Germinal center (tissue), 1 donor: Measurements from ENCODE around the gene STX18.
A peak's percentile ranks its signal among the peaks of the same experiment; 100 is the strongest.
"Not testable (repeated sequence)": the region's sequence is repeated elsewhere in the genome, so short reads cannot be mapped to it uniquely, and the experiment has no call there.

Experiments
- DNase-seq: peaks from one replicate; pipeline ENCODE4 v3.0.0; 2012; ENCODE audit warnings: mixed read lengths, low spot score

Gene STX18

GRCh38 chr4:4479366-4479765 is 62.5 kb downstream of the STX18 start:
- no peak for DNase-seq

- no peak for DNase-seq
These were observed 64.1 kb downstream of the STX18 start for GRCh38 chr4:4477796-4478195.

- no peak for DNase-seq
These were observed 64.5 kb downstream of the STX18 start for GRCh38 chr4:4477391-4477790.

GRCh38 chr4:4474476-4474875 is 67.4 kb downstream of the STX18 start:
- DNase-seq = no peak

DNA sequence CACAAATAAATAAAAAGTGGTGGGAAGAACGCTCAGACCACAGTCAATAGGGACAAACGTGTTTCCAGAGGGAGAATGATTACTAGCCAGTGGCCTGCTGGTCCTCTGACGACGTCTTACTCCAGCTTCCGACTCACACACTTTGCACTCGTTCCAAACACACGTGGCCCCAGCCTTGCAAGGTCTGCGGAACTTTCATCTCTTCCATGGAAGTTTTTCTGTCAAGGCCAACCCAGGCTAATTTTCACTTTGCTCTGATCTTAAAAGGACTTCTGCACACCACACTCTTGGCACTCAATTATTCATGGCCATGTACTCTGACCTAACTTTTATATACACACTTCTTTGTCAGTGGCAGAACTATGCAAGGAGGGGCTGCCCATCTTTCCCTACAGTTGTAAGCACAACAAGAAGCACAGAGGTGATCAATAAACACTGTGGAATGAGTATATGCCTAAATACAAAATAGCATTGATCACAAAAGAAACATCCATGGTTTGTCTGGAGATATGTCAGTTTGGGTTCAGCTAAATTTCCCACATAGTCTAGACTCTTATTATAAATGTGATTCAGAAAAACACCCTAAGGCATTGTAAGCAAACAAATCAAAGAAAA is 69.4 kb downstream of the STX18 start:
- no peak for DNase-seq

DNA sequence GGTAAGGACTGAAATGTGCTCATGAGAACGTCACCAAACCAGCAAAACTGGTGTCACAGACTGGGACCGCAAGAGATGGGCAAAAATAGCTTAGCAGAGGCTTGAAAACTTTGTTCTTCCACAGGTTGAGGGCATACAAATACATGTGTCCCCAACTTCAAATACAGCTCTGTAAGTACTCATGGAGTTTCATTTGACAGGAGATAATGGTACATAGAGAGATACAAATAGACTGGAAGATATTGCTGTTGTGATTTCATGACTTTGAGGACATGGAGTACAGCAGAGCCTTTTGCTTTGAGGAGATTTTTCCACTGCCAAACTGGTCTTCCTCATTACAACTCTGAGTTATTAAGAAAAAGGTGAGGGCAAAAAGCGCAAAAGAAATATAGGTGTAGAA is 70.7 kb downstream of the STX18 start:
- DNase-seq = no peak

DNA sequence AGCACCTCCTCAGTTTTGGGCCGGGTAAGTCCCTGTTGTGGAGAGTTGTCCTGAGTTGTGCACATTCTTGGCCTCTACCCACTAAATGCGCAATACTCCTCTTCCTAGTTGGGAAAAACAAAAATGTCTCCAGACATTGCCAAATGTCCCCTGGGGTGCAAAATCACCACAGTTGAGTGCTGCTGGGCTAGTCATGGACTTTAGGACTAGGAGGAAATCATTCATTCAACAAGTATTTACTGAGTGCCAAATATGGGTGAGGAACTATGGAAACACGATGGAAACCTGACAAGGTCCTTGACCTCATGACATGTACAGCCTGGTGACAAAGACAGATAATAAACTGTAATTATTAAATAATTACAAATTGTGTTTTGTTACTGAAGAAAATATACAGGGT is 71.6 kb downstream of the STX18 start:
- no peak for DNase-seq

- not testable (repeated sequence) for DNase-seq
These were observed 76.6 kb downstream of the STX18 start for GRCh38 chr4:4465238-4465637.

DNA sequence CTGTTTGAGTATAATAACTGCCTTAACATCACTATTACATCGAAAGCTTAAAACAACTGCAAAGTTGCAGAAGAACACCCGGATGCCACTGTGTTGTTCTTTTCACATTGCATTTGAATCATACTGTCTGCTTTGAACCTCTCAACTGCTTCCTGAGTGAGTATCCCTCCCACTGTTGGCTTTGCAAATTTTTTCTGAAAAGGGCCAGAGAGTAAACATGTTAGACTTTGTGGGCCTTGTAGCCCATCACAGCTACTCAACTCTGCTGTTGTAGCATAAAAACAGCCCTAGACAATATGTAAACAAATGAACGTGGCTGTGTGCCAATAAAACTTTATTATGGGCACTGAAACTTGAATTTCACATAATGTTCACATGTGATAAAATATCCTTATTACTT is 78.9 kb downstream of the STX18 start:
- no peak for DNase-seq

DNA sequence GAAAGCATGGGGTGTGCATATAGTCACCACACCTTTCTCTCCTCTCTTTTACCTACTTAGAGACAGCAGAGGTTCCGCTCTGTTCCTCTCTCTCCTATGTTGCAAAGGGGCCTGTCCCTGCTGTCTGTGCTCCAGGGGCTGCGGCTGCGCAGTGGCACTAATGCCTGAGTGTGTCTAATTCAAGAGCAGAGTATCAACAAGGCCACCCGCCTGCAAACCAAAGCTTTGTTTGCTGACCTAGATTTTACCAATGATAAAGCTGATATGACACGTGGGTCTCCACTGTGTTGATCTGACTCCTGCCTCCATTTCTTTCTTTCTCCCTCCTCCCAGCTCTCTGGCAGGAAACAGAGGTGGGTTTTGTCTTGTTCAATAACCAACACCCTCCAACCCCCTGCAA is 80.0 kb downstream of the STX18 start:
- no peak for DNase-seq

- no peak for DNase-seq
These were observed 80.7 kb downstream of the STX18 start for GRCh38 chr4:4461178-4461577.

- no peak for DNase-seq
These were observed 81.1 kb downstream of the STX18 start for GRCh38 chr4:4460759-4461158.

- DNase-seq = no peak
These were observed 82.7 kb downstream of the STX18 start for GRCh38 chr4:4459181-4459580.

- no peak for DNase-seq
These were observed 83.9 kb downstream of the STX18 start for GRCh38 chr4:4457803-4458553.

- no peak for DNase-seq
These were observed 84.9 kb downstream of the STX18 start for GRCh38 chr4:4456816-4457578.

DNA sequence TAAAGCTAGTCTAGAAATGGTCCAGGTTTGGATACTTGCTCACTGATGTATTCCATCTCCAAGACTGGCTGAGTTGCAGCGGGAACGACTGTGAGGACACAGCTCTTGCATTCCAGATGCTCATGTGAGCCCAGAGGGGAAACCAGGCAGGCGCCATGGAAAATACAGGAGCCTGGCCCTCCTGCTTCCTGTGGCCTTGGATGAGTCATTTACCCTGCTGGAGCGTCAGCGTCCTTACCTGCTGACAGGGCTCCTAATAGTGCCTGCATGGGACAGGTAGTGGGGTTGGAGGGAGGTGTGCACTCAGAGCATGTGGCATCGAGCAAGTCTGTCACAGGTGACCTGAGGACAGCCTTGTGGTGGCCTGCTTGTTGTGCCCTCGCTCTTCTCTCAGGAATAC is 85.5 kb downstream of the STX18 start:
- DNase-seq = no peak

DNA sequence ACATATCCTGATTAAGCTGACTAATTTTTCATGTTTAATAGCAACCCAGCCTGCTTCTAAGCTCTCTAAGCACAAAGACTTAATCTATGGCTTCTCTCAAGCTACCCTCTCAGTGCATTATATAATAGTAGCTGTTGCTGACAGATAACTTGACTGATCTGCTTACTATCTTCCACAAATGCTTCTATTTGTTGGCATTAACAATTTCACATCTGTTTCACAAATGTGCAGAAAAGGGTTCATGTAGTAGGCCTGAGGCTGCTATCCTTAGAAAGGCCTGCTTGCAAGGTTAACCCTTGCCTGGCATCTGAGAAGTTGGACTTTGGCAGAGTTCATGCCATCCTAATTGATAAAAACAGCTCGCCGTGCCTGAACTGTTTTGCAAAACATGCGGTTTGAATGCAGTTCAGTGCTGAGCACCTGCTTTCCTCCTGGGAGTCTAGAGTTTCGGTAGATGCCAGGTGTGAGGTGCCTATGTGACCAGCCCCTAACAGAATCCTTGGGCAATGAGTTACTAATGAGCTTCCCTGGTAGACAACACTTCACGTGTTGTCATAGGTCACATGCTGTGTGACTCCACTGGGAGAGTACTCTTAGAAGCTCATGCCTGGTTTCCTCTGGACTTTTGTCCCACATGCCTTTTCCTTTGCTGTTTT is 86.5 kb downstream of the STX18 start:
- peak; percentile 64 for DNase-seq

- no peak for DNase-seq
These were observed 95.4 kb downstream of the STX18 start for GRCh38 chr4:4446434-4446833.

DNA sequence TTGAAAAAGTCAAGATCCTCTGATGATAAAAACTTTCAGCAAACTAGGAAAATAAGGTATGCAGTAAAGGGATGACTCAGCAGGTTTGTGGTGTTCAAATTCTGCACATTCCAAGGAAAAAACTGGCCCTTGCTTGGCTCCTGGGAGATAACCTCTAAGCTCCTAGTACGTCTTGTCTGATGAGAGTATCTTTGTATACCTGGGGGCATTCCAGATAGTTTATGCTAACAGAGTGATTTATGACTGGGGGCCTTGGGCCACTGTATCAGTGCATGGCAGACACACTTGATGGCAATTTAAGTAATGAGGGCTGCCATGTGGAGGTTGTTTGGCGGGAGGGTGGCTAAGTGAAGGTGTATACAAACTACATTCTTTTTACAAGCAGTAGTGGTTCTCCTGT is 98.0 kb downstream of the STX18 start:
- DNase-seq = no peak

DNA sequence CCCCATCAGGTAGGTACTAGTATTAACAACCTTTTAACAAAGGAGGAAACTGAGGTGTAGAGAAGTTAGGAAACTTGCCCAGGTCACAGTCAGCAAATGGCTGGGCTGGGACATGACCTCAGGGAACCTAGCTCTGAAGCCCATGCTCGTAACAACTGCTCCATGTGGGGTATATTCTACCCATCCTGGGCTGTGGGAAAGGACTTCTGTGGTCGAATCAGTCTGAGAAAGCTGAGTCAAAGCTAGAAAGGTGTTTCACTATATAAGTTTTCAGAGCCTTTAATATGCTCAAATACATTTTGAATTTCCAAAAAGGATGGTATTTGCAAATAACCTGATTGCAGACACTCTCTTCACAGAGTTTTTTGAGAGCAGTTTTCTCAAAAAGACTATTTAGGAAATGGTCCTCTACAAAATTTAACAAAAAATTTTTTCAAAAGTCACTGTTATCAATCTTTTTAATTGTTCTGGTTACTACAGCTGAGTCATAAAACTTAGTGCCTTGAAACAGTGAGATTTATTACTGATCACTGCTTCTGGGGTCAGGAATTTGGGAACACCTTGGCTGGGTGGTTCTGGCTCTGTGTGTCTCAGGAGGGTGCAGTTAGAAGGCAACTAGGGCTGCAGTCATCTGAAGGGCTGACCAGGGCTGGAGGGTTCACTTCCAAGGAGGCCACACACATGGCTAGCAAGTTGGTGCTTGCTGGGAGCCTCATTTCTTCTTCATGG is 101.4 kb downstream of the STX18 start:
- DNase-seq = no peak

DNA sequence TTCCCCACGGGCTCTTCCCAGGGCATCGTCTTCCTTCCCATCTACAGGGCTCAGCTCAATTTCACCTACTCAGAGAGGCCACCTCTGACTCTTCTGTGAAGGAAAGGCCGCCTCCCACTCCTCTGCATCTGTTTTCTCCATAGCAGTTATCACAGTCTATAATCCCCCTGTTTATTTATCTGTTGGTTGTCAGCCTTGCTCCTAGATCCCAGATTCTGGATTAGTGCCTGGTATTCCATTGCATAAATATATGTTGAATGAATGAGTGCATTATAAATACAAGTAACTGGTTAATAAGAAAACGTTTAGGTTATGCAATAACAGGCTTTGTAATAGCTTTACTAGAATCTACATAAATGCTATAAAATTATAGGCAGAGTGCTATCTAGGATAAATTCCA is 102.1 kb downstream of the STX18 start:
- no peak for DNase-seq

DNA sequence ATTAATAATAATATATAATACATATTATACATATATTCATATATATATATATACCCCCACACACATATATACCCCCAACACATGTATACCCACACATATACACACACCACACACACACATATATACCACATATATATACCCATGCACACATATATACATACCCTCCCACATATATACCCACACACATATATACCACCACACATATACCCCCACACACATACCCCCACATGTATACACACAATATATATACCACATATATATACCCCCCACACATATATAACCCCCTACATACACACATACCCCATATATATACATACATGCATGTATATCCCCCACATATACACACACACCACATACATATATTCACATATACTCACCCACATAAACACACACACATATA is 103.0 kb downstream of the STX18 start:
- DNase-seq = no peak
